GM12865 (cell line): ENCODE measurements around the gene RND2.
"Not testable (repeated sequence)": the region's sequence is repeated elsewhere in the genome, so short reads cannot be mapped to it uniquely, and the experiment has no call there.

Experiments used
- DNase-seq: peaks from one replicate; pipeline ENCODE4 v3.0.0; 2010; ENCODE audit warnings: low read depth
- H3K4me3 ChIP-seq: 2 replicates; pipeline ENCODE4 v1.5.1; 2011; ENCODE audit warnings: mild to moderate bottlenecking, low read depth, low read length, control low read depth
- TF ChIP-seq, protein P1 (sequence below): IDR thresholded peaks from 2 replicates; pipeline ENCODE4 v1.5.1; 2011; ENCODE audit warnings: low read length, control low read depth, low read depth, inconsistent platforms; ENCODE audit not compliant: insufficient read depth; ENCODE audit errors: missing control alignments

The RND2 gene

DNA sequence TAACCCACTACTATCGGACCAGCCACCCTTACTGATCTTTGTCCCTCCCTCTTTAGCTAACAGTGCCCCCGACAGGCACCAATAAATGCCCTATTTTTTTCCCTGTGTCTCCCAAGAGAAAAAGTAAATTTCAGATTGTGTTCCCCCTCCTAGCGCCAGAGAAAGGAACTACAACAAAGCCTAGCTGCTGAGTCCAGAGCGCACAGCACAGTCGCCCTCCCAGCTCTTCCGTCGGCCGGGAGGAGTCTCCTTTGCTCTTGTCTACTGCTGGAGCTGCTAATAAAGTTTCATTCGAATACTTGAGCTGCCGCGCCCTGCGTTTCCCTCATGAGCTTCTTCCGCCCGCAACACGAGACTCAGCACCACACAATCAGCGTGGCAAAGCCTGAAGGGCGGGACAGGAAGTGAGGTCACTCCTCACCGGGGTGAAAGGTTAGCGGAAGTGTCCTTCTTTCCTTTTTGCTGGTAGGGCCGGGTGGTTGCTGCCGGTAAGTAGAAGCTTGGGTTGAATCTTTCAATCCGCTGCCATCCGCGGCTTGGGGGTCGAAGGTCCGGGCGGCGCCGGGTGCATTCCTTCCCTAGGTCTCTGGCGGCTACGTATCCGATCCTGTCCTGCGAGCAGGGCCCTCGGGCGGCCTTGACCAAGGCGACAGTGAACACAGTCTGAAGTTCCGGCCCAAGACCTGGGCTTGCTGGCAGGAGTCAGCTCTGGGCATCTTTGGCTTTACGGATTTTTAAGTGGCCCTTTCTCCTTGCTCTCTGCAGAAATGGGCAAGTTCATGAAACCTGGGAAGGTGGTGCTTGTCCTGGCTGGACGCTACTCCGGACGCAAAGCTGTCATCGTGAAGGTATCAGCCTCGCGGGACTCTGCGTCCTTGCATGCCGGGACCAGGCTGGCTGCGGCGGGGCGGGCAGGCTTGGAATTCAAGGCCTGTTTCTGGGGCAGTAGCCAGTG, 26.8 kb upstream of the RND2 start, which contains the start of gene RPL27:
RPL27 (plus strand) TSS at position 436 of the 955 bp plus-strand sequence; CDS start at position 768, 332 bp downstream.
- H3K4me3 ChIP-seq, result peak within 1 kb of the TSS; percentile 81
- DNase-seq, result peak; percentile 100
- TF ChIP-seq, protein P1, sequence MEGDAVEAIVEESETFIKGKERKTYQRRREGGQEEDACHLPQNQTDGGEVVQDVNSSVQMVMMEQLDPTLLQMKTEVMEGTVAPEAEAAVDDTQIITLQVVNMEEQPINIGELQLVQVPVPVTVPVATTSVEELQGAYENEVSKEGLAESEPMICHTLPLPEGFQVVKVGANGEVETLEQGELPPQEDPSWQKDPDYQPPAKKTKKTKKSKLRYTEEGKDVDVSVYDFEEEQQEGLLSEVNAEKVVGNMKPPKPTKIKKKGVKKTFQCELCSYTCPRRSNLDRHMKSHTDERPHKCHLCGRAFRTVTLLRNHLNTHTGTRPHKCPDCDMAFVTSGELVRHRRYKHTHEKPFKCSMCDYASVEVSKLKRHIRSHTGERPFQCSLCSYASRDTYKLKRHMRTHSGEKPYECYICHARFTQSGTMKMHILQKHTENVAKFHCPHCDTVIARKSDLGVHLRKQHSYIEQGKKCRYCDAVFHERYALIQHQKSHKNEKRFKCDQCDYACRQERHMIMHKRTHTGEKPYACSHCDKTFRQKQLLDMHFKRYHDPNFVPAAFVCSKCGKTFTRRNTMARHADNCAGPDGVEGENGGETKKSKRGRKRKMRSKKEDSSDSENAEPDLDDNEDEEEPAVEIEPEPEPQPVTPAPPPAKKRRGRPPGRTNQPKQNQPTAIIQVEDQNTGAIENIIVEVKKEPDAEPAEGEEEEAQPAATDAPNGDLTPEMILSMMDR, result peak; percentile 73

DNA sequence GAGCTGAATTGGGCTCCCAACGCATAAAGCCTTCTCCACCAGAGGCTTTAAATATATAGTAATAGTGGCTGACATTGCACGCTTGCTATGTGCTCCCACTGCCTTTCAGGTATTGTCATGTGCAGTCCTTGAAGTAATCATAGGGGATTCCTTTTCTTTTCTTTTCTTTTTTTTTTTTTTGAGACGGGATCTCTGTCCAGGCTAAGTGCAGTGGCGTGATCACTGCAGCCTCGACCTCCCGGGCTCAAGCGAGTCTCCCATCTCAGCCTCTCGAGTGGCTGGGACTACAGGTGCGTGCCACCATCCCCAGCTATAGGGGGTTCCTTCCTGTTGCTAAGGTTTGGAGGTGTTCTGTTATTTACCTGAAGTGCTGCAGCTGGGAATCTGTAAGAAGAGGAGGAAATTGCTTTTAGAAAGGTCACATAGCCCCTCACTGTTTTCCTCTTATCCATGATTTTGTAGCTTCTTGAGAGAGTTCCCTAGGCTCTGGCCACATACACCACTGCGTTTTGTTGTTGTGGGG, 26.0 kb upstream of the RND2 start:
- DNase-seq, result no peak
- H3K4me3 ChIP-seq, result peak overlapping the region; percentile 81
- TF ChIP-seq, protein P1, result no peak

DNA sequence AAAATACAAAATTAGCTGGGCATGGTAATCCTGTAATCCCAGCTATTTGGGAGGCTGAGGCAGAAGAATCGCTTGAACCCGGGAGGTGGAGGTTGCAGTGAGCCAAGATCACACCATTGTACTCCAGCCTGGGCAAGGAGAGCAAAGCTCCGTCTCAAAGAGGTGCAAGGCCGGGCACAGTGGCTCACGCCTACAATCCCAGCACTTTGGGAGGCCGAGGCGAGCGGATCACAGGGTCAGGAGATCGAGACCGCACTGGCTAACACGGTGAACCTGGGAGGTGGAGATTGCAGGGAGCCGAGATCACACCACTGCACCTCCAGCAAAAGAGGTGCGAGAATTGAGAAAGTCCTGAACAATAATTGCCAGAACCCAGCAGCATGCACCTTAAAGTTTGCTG, 24.1 kb upstream of the RND2 start:
- not testable (repeated sequence) for DNase-seq, H3K4me3 ChIP-seq

DNA sequence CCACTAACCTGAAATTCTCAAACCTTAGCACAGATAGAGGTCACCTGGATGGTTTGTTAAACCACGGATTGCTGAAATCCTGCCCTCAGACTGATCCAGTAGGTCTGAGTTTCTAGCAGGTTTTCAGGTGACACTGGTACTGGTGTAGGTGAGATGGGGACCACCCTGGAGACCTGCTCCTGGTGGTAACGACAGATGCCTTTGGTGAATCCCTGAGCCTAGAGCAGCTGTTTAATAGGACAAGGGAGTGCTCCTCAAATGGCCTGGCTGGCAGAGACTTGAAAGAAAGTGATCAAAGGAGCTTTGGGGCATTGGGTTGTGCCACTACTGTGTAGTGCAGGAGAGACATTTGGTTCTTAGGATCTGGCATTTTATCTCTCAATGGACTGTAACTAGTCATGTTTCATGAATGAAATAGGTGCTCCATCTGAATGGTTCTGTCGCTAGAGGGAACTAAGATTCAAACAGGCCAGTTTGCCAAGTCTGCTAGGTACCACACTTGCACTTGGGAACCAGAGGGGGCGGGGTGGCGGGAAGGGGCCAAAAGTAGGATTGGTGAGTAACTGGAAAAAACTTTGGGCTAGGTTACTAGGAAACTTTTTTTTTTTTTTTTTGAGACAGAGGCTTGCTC, 21.4 kb upstream of the RND2 start:
- no peak overlapping the region for H3K4me3 ChIP-seq
- DNase-seq, result no peak
- TF ChIP-seq, protein P1, result no peak

DNA sequence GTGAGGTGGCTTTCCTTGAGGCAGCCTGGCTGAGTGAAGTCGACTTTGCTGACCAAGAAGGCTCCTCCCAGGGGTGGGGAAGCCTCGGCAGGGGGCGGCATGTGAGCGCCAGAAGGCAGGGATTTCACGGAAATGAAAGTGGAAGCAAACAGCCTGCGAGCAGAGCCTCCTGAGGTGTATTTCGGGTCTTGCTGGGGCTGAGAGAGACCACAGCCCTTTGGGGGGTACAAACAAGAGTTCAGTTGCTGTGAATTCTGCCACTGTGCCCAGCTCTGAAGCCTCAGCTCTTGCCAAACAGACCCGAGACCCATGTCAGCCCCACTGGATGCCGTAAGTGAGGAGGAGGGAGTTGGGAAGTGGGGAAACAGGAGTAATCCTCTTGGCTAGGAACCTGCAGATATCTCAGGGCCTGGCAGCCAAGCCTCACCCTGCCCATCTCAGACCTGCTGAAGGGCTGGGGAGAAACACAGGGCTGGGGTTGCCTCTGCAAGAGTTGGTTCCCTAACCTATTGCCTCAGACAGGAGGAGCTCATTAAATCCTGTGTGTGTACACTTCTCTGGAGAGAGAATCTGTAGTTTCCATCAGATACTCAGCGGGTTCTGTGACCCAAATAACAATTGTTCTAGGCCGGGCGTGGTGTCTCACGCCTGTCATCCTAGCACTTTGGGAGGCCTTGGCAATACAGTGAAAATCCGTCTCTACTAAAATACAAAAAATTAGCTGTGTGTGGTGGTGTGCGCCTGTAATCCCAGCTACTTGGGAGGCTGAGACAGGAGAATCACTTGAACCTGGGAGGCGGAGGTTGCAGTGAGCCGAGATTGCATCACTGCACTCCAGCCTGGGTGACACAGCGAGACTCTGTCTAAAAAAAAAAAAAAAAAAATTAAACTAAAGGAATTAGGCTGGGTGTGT, 18.1 kb upstream of the RND2 start, which contains the start of gene IFI35:
IFI35 (plus strand) TSS at position 146 of the 913 bp plus-strand sequence; CDS start at position 310, 164 bp downstream.
- peak; percentile 94 for DNase-seq
- TF ChIP-seq, protein P1, result peak; percentile 44
- H3K4me3 ChIP-seq, result peak within 1 kb of the TSS; percentile 86

DNA sequence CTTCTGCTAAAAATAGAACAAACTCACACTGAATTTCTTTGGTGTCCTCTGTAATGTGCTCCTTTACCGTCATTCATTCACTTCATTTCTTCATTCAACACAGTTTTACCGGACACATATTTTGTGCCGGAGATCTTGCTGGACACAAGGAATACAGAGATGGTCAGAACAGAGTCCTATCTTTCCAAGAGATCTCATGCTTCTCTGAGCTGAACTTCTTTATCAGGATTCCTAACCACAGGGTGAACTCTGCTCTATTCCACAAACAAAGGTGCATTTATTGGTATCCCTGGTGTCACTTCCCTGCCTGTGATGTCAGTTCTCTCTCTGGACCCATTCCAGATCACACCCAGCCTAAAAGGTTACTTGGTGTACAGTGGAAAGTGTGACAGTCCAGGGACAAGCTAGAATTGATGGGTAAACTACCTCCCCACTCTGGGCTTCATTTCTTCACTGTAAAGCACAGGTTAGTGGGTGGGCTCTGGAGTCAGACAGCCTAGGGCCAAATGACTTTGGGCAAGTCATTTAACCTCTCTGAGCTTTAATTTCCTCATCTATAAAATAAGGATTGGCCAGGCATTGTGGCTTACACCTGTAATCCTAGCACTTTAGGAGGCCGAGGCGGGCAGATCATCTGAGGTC, 14.2 kb upstream of the RND2 start:
- no peak overlapping the region for H3K4me3 ChIP-seq
- TF ChIP-seq, protein P1, result no peak
- no peak for DNase-seq
